HG02588 (cell line): Measurements from ENCODE around the gene GSN.

Source experiments
- ATAC-seq: cut with Tn5 transposase; IDR thresholded peaks from one replicate; pipeline ENCODE4 v1.9.1; 2021; ENCODE audit warnings: mild to moderate bottlenecking, moderate library complexity; ENCODE audit not compliant: unreplicated experiment

Gene GSN

DNA sequence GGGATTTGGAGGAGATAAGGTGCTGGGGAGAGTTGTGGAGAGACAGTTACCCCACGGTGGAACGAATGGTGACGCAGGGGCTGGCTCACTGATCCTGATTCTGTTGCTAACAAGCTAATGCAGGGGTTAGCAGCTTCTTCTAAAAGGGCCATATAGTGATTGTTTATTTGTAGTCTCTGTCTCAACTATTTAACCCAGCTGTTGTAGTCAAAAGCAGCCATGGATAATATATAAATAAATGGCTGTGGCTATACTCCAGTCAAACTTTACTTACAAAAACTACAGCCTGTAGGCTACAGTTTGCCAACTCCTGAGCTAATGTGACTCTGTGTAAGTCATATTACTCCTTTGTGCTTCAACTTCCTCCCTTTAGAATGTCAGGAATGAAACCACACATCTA is 80.3 kb downstream of the GSN start:
- ATAC-seq: no peak

DNA sequence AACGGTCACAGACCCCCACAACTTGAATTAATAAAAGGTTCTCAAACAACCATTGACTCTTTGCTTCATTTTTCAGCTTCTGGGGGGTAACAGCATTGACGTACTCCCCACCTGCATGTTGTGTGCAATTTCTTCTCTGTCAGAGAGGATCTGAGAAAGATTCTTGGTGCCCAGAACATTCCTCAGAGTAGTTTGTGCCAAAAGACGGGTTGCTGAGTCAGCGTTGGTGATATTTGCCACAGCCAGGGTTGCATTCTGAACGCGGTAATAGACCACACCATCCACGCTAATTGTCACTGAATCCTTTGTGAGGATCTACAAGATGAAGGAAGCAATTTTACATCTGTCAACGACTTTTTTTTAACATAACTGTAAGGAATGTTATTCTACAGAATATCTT is 81.0 kb downstream of the GSN start:
- no peak for ATAC-seq

DNA sequence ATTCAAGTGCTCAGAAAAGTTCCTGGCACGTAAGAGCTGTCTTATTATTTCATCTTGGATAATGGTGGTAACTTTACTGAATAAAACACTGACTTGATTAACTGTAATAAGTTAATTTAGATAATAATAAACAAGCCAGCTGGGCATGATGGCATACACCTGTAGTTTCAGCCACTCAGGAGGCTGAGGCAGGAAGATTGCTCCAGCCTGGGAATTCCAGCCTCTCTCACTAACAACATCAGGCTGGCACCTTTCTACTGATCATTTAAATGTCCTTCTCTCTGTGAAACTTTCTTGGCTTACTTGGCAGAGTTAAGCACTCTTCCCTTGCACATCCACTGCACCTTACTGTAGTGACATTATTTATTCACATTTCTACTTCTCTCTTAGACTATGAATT is 82.1 kb downstream of the GSN start:
- no peak for ATAC-seq

- ATAC-seq: no peak
These were observed 83.1 kb downstream of the GSN start for GRCh38 chr9:121350993-121351561.

- ATAC-seq: peak; percentile 93
These were observed 85.5 kb downstream of the GSN start for GRCh38 chr9:121353241-121354061.

- no peak for ATAC-seq
These were observed 86.2 kb downstream of the GSN start for GRCh38 chr9:121354141-121354540.

- ATAC-seq: no peak
These were observed 86.8 kb downstream of the GSN start for GRCh38 chr9:121354762-121355161.

DNA sequence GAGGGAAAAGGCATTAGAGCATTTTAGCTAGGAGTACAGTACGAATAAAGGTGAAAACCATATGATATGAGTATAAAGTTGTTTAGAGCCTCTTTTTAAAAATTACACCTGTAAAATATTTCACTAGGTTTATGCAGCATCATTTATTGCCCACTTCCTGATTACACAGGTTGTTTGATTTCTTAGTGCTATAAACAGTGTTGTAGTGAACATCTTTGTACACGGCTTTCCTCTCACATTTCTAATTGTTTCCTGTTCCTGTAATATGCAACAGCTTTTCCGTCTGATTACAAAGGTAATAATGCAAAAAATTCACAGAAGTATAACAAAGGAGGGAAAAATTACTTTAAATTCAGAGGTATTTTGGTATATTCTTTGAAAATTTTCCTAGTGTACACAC is 89.0 kb downstream of the GSN start:
- no peak for ATAC-seq

DNA sequence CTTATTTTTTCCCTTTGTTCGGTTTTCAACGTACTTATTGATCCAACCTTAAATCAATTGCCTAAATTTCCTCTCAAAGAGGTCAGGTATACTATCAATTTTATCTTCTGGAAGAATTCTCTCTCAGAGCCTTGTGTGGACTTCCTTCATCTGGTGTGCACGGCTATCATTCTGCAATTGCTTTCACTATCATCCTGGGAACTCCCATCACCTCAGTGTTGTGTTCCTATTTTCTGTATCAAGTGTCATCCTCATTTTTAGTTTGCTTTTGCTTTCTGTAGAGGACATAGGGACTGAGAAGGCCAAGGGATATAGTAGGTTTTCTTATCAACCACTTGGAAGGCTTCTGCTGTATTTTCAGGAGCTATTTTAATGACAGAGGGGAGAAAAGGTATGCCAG is 90.8 kb downstream of the GSN start:
- ATAC-seq: no peak

DNA sequence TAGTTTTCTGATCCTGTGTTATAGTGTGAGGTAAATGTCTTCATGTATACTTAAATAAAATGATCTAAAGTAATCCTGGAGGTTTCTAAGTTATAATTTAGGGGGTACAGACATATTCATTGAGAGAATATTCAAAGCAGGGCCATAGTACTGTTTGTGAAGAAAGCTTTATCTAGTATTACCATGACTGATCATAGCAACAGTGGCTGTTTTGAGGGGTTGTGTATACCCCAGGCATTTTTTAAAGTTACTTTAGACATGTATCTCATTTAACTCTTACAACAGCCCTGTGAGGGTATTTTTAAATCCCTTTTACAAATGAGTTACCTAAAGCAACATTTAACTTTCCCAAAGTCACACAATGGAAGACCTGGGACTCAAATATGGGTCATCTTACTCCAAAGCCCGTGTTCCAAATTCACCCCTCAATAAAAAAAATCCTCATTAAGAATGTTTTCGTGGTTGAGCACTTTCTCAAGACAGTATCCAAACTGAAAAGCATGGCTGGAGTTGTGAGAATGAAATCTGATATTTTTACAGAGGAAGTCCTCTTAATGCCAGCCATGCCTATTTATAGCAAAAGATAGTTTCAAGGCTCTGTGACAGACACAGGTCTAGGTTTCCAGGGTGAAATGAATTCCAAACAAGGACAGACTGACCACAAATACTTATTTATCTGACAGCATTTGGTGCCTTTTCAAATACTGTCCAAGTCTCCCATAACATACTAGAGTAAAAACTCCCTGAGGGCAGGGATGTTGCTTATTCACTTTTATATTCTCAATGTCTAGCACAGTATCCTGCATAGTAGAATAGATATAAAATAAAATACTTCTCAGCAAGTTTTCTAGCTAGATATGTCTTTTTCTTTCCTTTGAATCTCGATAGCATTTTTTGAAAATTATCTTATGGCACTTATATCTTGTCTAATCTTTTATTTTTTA is 91.7 kb downstream of the GSN start:
- no peak for ATAC-seq

DNA sequence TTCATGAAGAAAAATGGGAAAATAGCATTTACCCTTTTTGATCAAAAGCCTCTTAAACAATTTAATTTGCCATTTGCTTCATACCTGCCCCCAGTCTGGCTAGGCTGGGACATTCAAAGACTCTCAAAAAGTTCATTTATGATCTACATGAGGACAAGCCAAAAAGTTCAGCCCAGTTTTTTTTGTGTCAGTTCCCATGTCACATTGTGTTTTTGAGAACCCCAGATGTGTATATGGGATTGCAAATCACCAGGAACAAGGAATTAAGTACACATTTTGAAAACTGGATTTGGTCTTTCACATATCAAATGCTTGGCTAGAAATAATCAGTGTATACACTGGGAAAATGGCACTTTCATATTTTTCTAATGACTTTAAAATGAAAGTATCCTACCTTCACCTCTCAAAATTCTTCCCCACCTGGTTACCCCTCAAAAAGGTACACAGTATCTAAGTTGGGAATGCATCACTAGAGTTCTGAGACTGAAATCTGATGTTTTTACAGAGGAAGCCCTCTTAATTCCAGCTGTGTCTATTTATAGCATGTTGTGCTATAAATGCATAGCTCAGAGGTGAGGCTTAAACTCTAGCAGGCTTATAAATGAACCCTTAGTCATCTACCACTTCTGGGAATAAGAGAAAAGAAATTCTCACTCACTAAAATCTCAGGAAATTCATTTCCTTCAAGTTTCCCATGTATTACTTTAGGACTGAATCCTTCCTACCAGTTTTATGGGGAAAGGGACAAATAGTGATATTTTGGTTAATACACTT is 92.8 kb downstream of the GSN start:
- no peak for ATAC-seq

- no peak for ATAC-seq
These were observed 95.1 kb downstream of the GSN start for GRCh38 chr9:121362813-121363621.

- no peak for ATAC-seq
These were observed 95.6 kb downstream of the GSN start for GRCh38 chr9:121363622-121363961.

DNA sequence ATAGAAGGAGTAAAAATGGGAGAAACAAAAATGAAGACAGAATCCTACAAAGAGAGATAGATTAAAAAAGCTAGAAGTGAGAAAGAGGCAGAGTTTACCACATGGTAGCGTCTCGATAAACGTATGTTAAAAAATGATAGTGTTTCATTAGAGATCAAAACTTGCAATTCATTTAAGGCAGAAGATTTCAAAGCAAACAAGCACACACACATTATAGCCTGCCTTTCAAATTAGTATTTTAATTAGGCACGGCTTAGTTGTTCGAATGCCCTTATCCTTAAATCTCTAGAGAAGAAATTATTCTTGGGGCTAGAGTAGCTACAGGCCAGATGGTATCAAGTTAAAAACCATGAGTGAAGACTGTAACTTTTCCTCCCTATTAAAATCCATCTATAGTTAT is 96.1 kb downstream of the GSN start:
- ATAC-seq: no peak

GRCh38 chr9:121364886-121365285 is 96.9 kb downstream of the GSN start:
- ATAC-seq: no peak

DNA sequence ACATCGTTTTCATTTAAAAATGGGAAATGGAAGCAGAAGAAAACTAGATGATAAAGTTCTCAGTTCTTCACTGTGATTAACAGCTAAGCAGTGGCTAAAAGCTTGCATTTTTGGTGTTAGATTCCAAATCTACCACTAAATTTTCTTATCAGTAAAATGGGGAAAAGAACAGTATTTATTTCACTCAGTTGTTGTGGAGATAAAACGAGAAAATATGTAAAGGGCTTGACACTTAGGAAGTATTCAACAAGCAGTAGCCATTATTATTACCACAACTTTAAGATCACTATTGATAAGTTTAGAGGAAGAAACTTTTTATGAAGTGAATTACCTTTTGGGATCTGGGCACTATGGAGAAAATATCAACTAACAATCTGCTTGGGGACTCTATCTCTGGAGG is 97.6 kb downstream of the GSN start:
- no peak for ATAC-seq

DNA sequence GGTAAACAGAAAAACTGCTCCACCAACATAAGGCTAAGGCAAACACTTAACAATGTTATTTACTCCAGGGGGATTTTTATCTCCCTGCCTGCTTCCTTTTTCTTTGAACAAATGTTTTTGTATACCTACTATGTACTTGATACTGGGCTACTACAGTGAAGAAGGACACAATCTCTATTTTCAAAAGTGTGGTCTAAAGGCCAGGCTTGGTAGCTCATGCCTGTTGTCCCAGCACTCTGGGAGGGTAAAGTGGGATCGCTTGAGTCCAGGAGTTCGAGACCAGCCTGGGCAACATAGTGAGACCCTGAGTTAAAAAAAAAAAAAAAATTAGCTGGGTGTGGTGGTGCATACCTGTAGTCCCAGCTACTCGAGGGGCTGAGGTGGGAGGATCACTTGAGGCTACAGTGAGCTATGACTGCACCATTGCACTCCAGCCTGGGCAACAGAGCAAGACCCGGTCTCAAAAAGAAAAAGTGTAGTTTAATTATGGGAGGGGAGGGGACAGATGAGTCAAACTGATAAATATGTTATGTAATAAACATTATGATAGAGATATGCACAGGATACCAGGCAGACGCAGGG is 98.7 kb downstream of the GSN start:
- ATAC-seq: no peak

GRCh38 chr9:121367306-121368137 is 99.6 kb downstream of the GSN start:
- ATAC-seq: no peak

GRCh38 chr9:121368138-121368522 is 100.2 kb downstream of the GSN start:
- no peak for ATAC-seq
